GM12873 (cell line): ENCODE results near the gene FAM184B.

Experiments used
- CTCF ChIP-seq: IDR thresholded peaks from 2 replicates; pipeline ENCODE4 v1.5.1; 2012; ENCODE audit warnings: low read depth, mild to moderate bottlenecking, moderate library complexity, low read length, control low read depth; ENCODE audit not compliant: insufficient read depth; ENCODE audit errors: missing control alignments

Gene FAM184B

DNA sequence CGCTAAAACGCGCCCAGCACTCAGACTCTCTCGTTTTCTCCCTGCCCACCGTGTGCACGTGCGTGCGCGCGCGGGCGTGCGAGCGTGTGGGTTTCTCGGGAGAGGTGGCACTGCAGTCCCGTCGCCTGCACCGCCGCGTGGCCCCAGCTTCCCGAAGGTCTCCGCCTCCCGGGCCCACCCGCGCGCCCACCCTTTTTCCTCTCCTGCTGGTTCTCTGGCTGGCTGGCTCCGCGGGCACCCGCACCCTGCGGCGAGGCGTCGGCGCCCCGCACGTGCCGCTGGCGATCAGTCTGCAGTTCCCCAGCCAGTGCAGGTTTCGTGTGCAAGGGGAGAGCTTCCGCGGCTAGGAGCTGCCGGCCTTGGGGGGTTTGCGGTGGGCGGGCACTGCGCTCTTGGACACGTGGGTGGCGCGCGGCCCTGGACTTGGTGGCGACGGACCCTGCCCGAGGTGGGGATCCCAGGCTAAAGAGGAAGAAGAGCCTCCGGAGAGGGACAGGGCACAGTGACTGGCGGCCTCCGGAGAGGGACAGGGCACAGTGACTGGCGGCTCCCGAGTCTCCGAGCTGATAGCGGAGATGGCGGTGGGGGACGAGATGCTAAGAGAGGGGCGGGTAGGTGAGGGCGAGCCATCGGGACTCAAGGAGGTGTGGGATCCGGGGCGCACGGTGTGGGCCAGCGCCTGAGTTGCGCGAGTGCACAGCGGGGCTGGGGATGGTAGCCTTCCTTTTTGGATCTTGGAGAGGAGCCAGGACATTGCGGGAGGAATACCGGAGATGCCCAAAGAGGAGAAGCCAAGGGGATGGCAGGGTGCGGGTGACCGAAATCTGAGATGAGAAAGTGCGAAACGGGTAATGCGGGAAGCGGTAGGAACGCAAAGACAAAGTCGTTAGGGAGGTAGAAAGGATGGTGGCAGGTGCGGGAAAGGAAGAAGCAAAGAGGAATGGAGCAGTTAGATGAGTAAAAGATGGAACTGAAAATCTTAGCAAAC lies at the start of gene FAM184B:
TSS of gene FAM184B (minus strand) at position 322 of the 988 bp plus-strand sequence. CDS start 322 bp downstream, outside the sequence.
- no peak for TF ChIP-seq CTCF

GRCh38 chr4:17823871-17824669 lies 42.6 kb upstream of the FAM184B start:
- no peak for TF ChIP-seq CTCF

GRCh38 chr4:17817027-17817426 lies 35.6 kb upstream of the FAM184B start:
- TF ChIP-seq CTCF: peak; percentile 59

DNA sequence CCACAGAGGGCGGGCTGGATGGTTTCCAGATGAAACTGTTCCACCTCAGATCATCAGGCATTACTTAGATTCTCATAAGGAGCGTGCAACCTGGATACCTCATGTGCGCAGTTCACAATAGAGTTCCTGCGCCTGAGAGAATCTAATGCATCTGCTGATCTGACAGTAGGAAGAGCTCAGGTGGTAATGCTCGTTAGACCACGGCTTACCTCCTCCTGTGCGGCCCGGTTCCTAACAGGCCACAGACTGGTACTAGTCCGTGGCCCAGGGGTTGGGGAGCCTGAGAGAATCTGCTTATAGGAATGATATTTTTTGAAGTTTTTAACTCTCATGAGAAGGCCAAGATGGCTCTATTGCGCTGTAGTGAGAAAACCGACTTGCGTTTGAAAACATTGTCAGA lies 34.7 kb upstream of the FAM184B start:
- TF ChIP-seq CTCF: no peak

GRCh38 chr4:17814140-17814539 lies 32.7 kb upstream of the FAM184B start:
- no peak for TF ChIP-seq CTCF

DNA sequence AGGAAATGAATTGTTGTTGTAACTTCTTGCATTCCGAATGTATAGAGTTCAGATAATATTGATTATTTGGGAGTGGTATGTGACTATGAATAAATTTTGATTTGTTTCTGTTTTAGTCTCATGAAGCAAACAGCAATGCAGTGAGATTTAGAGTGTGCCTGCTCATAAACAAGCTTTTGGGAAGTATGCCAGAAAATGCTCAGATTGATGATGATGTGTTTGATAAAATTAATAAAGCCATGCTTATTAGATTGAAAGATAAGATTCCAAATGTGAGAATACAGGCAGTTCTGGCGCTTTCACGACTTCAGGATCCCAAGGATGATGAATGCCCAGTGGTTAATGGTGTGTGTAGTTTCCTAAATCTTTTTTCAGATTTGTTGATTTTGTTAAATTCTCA lies 31.4 kb upstream of the FAM184B start:
- no peak for TF ChIP-seq CTCF

GRCh38 chr4:17812125-17812524 lies 30.7 kb upstream of the FAM184B start:
- TF ChIP-seq CTCF: no peak
